HL-60 (cell line): Measurements from ENCODE around the gene SPNS2.

ENCODE experiments used
- DNase-seq, 2 experiments: peaks; one replicate each; pipeline ENCODE4 v3.0.0-alpha.2; 2010 to 2020; ENCODE audit warnings: low read depth in 1 of 2, low spot score in 1 of 2
- H3K27ac ChIP-seq: fragments of 250-450 bp; sonication (Bioruptor Pico); replicated peaks from 2 replicates; pipeline ENCODE4 v1.5.1; 2020; ENCODE audit warnings: mild to moderate bottlenecking, moderate library complexity
- H3K27me3 ChIP-seq: fragments of 250-450 bp; sonication (Bioruptor Pico); 2 replicates; pipeline ENCODE4 v1.5.1; 2021; ENCODE audit warnings: mild to moderate bottlenecking, moderate library complexity; ENCODE audit not compliant: insufficient read depth, poor library complexity, severe bottlenecking
- H3K4me3 ChIP-seq: replicated peaks from 2 replicates; pipeline ENCODE4 v1.5.1; 2011; ENCODE audit warnings: mild to moderate bottlenecking, control low read depth, low read length; ENCODE audit not compliant: insufficient read depth
- GABPA ChIP-seq: IDR thresholded peaks from 2 replicates; pipeline ENCODE4 v1.6.1; 2012; ENCODE audit warnings: low read depth
- POLR2AphosphoS5 ChIP-seq: IDR thresholded peaks from 2 replicates; pipeline ENCODE4 v1.6.1; 2012; ENCODE audit warnings: low read depth
- SPI1 ChIP-seq: IDR thresholded peaks from 2 replicates; pipeline ENCODE4 v1.6.1; 2012; ENCODE audit warnings: low read depth, mild to moderate bottlenecking, borderline replicate concordance
- TF ChIP-seq, protein P1 (sequence below): IDR thresholded peaks from 2 replicates; pipeline ENCODE4 v1.6.1; 2012; ENCODE audit warnings: low read depth; ENCODE audit not compliant: insufficient replicate concordance
- TF ChIP-seq, protein P2 (sequence below): IDR thresholded peaks from one replicate; pipeline ENCODE4 v1.5.1; 2011; ENCODE audit warnings: low read length, control low read depth, inconsistent platforms; ENCODE audit not compliant: insufficient read depth

The SPNS2 gene

DNA sequence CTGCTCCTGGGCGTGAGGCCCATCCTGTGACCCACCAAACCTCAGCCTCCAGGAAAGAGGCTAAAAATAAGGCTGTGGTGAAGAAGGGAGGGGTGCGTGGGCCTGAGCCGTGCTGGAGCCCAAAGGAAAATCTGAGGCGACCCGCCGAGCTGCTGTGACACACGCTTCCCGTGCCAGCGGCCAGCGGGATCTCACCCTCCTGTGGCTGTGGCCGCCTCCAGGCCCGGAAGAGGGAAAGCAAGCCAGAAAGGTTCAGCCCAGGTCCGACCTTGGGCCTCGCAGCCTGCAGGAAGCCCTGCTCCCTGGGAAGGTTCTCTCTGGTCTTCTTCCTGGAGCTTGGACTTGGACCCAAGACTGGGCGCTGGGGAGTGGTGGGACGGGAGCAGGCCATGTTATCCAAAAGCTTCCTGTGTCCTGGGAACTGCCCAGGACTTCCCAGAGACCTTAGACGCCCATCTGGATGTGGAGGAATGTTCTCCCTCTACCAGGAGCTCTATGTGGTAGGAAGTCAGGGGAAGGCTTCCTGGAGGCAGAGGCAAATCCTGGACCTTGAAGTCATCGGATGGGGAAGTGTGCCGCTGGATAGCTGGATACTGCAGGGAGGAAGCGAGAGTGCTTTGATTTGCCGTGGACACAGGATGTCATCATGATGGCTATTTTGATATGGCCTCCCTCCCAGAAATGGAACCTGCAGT lies 11.4 kb downstream of the SPNS2 start:
- TF ChIP-seq, protein P1, sequence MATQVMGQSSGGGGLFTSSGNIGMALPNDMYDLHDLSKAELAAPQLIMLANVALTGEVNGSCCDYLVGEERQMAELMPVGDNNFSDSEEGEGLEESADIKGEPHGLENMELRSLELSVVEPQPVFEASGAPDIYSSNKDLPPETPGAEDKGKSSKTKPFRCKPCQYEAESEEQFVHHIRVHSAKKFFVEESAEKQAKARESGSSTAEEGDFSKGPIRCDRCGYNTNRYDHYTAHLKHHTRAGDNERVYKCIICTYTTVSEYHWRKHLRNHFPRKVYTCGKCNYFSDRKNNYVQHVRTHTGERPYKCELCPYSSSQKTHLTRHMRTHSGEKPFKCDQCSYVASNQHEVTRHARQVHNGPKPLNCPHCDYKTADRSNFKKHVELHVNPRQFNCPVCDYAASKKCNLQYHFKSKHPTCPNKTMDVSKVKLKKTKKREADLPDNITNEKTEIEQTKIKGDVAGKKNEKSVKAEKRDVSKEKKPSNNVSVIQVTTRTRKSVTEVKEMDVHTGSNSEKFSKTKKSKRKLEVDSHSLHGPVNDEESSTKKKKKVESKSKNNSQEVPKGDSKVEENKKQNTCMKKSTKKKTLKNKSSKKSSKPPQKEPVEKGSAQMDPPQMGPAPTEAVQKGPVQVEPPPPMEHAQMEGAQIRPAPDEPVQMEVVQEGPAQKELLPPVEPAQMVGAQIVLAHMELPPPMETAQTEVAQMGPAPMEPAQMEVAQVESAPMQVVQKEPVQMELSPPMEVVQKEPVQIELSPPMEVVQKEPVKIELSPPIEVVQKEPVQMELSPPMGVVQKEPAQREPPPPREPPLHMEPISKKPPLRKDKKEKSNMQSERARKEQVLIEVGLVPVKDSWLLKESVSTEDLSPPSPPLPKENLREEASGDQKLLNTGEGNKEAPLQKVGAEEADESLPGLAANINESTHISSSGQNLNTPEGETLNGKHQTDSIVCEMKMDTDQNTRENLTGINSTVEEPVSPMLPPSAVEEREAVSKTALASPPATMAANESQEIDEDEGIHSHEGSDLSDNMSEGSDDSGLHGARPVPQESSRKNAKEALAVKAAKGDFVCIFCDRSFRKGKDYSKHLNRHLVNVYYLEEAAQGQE = no peak
- TF ChIP-seq GABPA = no peak
- TF ChIP-seq SPI1 = no peak
- TF ChIP-seq, protein P2, sequence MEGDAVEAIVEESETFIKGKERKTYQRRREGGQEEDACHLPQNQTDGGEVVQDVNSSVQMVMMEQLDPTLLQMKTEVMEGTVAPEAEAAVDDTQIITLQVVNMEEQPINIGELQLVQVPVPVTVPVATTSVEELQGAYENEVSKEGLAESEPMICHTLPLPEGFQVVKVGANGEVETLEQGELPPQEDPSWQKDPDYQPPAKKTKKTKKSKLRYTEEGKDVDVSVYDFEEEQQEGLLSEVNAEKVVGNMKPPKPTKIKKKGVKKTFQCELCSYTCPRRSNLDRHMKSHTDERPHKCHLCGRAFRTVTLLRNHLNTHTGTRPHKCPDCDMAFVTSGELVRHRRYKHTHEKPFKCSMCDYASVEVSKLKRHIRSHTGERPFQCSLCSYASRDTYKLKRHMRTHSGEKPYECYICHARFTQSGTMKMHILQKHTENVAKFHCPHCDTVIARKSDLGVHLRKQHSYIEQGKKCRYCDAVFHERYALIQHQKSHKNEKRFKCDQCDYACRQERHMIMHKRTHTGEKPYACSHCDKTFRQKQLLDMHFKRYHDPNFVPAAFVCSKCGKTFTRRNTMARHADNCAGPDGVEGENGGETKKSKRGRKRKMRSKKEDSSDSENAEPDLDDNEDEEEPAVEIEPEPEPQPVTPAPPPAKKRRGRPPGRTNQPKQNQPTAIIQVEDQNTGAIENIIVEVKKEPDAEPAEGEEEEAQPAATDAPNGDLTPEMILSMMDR = no peak
- TF ChIP-seq POLR2AphosphoS5 = no peak
- no peak overlapping the region for H3K27ac ChIP-seq
- DNase-seq = no peak
- H3K4me3 ChIP-seq = no peak overlapping the region
- H3K27me3 ChIP-seq = no peaks in the 10 kb centered on the region

- Histone ChIP-seq H3K27me3 (no peaks in the 10 kb centered on the region), H3K27ac (no peak overlapping the region)
- TF ChIP-seq POLR2AphosphoS5 = no peak
- TF ChIP-seq SPI1 = no peak
- TF ChIP-seq, protein P1 = no peak
- no peak for TF ChIP-seq GABPA
- TF ChIP-seq, protein P2 = no peak
Observed at GRCh38 chr17:4510618-4510941, 11.9 kb downstream of the SPNS2 start.

DNA sequence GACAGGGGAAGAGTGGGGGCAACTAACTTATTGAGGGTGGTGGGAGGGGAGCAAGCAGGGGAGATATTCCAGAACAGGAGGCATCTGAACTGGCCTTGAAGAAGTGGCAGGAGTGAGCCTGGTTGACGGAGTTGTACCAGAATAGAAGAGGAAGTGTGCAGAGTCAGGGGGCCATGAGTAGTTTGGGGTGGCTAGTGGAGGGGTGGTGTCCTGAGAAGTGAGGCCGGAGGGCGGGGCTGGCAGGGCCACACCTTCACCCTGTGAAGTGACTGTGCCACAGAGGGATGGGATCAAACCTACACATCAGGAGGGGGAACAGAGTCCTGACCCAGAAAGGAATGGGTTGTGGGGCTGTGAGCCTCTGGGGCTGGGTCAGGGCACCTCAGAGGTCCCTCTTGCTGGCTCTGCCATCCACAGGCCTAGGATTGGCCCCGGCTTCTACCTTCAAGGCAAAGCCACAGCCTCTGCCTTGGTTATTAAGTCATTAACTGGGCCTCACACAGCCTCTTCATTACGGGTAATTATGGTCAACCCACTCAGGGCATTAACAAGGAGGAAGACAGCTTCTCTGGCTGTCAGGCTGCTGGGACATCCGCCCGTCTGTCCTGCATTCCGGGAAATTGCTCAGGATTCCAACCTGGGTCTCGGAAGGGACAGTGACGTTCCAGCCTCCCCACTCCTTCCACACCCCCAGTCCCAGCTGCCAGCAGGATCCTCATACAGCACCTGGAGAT lies 12.7 kb downstream of the SPNS2 start:
- DNase-seq = no peak
- no peak overlapping the region for H3K27ac ChIP-seq
- H3K4me3 ChIP-seq = no peak overlapping the region
- H3K27me3 ChIP-seq = no peaks in the 10 kb centered on the region
- TF ChIP-seq SPI1 = peak; percentile 19; the same call in 1 of the 2 replicates
- no peak for TF ChIP-seq POLR2AphosphoS5

More at GRCh38 chr17:4510618-4510941, 11.9 kb downstream of the SPNS2 start:
- no peak for DNase-seq
- H3K4me3 ChIP-seq = no peak overlapping the region

GRCh38 chr17:4512156-4513112 lies 13.8 kb downstream of the SPNS2 start:
- DNase-seq = no peak
- Histone ChIP-seq H3K27me3 (no peaks in the 10 kb centered on the region), H3K27ac (no peak overlapping the region), H3K4me3 (no peak overlapping the region)
- TF ChIP-seq SPI1 (no peak), POLR2AphosphoS5 (no peak), GABPA (no peak)
- TF ChIP-seq, protein P2 = no peak
- TF ChIP-seq, protein P1 = no peak
